HG03575 (cell line): ENCODE results near the gene C1orf174.

Source experiments
- ATAC-seq: cut with Tn5 transposase; IDR thresholded peaks from one replicate; pipeline ENCODE4 v1.9.1; 2021; ENCODE audit not compliant: unreplicated experiment, insufficient number of reproducible peaks, low FRiP score; ENCODE audit errors: extremely low read depth

The C1orf174 gene

GRCh38 chr1:3900969-3901529 is 977 bp upstream of the C1orf174 start:
- peak; percentile 40 for ATAC-seq

DNA sequence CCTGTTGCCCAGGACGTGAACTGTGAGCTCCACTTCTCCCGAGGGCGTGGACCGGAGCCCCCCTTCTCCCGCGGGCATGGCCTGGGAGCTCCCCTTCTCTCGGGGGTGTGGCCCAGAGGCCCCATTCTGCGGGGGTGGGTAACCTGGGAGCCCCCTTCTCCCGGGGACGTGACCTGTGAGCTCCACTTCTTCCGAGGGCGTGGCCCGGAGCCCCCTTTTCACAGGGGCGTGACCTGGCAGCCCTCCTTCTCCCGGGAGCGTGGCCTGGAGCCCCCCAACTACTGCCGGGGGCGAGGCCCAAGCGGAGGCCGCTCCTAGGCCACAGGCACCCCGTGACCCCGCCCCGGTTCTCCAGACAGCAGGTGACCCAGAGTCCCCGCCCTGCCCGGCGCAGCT is 320 bp downstream of the C1orf174 start:
- peak; percentile 4 for ATAC-seq

GRCh38 chr1:3898994-3899753 is 898 bp downstream of the C1orf174 start:
- no peak for ATAC-seq

DNA sequence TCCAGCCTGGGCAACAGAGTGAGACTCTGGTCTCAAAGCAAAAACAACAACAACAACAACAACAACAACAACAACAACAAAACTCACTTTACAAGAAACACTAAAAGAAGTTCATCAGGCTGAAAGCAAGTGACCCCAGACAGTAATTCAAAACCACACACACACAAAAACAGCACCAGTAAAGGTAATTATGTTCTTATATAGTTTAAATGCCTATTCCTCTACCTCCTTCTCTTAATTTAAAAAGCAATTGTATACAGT is 1.7 kb downstream of the C1orf174 start:
- ATAC-seq: no peak

DNA sequence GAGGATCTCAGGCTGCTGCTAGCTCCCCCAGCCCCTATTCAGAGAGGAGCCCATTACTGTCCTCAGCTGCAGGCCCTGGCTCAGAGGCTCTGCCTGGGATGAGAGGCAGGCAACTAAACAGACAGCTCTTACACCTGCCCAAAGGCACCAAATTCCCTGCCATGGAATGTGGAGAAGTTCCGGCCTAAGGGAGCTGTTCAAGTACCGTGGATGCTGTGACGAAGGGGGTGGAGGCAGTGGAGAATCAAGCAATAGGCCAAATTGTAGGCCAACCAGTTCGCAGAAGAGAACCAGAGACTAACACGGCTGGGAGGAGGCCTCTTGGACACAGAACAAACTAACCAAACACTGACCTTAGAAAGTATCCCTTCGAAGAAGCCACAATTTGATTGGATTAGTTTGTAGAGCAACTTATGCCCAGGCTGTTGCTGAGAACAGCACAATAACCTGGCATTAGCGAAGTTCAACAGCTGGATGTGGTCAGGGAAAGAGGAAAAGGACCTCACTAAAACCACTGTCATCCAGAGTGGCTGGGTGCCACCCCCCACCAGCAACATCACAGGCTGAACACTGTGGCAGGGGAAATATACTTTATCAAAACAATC is 3.6 kb downstream of the C1orf174 start:
- no peak for ATAC-seq

- no peak for ATAC-seq
Observed at GRCh38 chr1:3895951-3896325, 4.1 kb downstream of the C1orf174 start.

DNA sequence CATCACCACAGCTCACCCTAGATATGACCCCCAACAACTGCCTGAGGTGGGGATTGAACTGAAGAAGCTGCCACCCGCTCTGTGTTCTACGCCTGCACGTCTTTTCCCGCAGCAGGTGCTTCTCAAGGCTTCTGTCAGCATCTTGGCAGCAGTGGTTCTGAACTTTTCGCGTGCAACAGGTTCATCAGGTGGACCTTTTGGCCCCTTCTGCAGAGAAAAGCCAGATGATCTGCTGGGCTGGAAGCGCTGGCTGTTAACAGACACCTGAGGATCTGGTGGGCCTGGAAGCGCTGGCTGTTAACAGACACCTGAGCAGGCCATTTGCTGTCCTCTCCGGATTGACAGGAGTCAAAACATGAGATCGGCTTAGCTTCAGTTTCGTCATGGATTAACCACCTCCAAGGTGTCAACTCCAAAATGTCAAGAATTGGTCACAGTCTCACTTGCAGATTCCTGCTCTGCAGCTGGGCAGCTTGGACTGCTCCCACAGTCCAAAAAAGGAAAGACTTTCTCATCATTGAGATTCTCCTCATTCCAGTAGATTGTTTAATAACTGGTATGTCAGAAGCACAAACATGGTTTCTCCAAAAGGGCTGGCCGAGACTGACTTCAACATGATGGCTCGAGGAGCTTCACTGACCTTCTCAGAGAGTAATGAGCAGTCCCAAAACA is 4.7 kb downstream of the C1orf174 start:
- no peak for ATAC-seq

DNA sequence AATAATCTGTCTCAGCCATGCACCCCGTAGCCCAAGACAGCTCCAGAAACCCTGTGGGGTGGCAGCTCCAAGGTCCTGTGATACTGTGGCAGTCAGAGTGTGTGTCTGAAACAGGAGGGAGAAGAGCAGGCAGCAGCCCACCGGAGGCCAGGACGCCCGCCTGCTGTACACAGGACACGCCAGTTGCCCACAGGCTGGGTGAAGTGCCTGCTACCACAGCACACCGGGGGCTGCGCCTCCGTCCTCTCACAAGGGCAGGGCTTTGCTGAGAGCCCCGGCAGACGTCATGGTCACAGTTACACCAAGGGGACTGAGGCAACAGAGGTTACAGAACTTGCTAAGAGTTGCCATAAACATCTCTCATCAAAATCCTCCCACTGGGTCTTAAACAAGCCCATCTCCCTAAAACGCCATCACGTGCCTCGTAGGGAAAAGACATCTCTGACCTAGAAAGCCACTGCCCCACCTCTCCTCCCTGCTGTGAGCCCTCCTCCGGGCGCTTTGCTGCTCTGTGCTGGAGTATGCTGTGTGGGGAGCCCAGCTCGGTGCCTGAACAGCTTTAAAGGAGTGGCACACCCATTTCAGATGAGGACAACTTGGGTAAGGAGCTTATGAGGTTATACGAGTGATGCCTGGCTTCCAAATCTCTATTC is 5.3 kb downstream of the C1orf174 start:
- ATAC-seq: no peak

DNA sequence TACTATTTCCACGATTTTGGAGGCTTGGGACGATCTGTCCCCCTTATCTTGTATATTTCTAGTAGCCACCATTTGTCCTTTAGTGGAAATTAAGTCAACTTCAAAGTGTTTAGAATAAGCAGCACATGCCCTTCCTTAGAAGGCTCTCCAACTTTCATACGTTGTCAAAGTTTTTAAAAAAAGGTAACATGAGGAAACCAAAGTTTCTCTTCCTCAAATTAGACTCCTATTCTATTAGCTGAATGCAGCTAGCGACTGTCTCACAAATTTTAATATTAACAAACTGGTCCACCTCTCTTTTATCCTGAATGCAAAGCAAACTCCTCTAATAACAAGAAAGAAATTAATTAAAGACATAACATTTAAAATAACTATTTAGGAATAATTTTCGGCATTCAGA is 6.9 kb downstream of the C1orf174 start:
- ATAC-seq: no peak

GRCh38 chr1:3892748-3893147 is 7.3 kb downstream of the C1orf174 start:
- no peak for ATAC-seq

GRCh38 chr1:3891329-3891865 is 8.7 kb downstream of the C1orf174 start:
- no peak for ATAC-seq

DNA sequence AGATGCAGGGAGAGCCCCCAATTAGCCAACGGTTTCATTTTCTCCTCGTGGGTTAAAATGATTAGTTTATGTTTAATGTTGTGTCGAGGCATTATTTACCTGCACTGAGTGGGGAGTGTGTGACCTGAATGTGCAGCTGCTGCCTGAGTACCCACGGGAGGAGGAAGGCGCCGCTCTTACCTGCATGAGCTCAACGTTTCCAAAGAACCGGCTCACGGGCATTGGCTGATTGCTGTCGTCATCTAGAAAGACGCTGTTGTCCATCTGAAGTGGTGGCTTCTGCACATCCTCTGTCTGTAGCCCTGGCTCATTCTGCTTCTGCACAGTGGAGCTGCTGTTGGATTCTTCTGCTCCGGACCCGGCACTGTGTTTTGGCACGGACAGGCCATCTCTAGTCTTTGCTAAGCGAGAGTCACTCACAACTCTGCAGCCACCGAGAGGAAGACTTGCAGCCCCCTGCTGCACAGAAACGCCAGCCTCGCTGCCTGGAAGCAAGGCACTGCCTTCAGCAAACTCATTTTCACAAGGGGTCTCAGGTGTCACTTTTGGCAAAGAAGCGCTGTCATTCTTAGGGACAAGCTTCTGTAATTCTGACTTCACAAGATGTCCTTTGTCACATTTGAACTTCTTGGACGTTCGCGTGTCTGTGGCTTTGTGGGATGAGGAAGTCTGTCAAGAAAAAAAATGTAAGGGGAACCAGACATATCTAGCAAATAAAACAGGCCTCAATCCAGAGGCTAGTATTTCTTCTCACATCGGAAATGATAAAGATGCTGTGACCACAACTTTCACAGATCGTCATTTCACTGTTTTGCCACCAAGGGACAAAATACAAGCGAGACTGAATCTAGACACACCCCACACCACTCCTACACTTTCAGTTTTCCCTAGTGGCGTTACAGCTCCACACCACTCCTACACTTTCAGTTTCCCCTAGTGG is 9.4 kb downstream of the C1orf174 start:
- ATAC-seq: no peak

DNA sequence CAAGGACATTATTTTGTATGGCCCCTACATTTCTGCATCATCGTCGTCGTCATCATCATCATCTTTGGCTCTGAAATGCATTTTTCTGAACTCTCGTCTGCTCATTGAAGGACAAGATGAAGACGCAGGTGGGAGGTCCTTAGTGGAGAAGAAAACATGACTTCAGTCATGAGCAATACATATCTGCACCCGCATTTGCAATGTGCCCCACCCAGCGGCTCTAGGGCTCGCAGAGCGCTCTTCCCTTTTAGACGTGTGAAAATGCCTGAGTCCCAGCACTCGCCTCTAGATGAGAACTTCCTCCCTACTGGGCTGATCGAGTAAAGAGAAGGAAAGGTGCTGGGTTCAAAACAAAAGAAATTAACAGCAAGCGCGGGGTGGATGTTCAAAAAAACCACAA is 10.1 kb downstream of the C1orf174 start:
- no peak for ATAC-seq

DNA sequence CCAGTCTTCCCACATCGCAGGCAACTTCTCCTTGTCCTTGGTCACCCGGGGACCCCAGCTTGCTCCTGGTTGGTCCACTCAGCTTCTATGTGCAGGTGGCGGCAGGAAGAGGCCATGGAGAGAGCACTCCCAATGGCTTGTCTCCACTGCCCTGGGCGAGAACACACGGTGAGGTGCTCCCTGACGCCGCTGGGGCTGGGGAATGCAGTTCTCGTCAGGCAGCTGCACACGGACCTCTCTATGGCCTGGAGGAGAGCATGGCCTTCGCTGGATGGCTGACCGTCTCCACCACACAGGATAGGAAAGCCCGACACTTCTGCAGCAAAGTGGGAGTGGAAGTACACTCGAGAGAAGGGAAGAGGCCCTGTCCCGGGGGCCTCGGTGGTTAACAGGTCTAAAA is 11.8 kb downstream of the C1orf174 start:
- no peak for ATAC-seq

DNA sequence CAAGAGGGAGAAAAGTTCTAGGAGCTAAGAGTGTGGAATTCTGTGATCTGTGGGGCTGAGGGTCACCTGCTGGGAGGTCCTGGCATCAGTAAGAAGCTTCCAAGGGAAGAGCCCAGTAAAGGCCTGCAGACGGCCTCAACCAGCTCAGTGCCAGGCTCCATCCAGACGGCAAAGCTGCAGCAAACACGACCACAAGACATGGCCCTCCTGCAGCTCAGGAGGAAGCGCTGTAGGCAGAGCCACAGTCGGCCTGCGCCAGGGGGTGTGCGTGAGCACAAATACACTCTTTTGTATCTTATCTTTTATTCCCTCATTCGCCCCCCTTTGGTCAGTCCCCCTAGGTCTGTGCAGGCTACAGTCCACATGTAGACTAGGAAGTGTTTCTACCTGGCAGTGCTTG is 13.4 kb downstream of the C1orf174 start:
- no peak for ATAC-seq

DNA sequence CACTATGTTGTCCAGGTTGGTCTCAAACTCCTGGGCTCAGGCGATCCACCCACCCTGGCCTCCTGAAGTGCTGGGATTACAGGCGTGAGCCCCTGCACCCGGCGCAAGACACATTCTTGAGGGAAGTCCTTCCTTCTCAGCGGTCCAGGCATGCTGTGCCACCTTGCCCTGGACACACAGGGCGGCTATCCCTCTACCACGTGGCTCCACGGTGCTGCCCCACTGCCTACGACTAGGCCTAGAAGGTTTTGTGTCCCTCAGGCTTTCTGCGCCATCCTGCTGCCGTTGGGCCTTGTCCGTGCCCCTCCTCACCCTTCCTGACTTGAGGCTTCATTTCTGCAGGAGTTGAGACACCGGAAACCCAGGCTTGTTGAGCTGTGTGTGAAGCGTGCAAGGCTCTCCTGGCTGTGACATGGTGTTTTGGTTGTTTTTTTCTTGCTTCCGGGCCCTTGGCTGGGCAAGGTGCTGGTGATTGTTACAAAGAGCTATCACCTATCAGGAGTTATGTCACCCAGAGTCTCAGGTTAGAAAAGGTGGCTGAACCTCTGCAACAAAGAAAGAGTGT is 13.9 kb downstream of the C1orf174 start:
- no peak for ATAC-seq

DNA sequence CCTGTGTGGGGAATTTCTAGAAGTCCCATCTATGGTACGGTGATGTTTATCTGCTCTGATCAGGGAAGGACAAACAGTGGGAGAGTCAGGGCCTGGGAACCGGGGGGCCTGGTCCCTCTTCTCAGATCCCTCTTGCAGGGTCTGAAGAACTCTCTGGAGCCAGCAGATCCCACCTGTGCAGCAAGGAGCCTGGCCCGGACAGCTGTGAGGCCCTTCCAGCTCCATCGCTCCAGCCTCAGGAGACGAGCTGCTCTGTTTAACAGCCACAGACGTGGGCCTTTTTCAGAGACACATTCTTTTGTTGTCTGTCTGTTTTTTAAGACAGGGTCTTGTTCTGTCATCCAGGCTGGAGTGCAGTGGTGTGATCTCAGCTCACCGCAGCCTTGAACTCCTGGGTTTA is 14.5 kb downstream of the C1orf174 start:
- no peak for ATAC-seq

DNA sequence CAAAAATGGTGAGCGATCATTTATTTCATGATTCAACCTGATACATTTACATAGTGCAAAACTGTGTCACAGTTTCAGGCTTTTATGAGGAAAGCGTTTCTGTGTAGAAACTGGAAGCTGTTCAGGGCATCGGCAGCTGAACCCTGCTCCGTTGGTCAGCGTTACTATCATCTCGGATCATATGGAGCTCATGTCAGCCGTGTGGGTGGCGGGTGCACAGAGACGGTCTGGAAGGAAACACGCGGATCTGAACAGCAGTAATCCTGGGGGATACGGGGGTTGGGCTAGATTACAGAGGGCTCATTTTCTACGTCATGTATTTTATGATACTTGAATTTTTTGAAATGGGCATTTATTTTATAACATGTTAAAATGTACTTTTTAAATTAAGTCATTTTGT is 15.1 kb downstream of the C1orf174 start:
- ATAC-seq: no peak
